AG10803 (cell line): ENCODE measurements around the gene CIITA.
"Not testable (repeated sequence)": the region's sequence is repeated elsewhere in the genome, so short reads cannot be mapped to it uniquely, and the experiment has no call there.

Source experiments
- DNase-seq: peaks from one replicate; pipeline ENCODE4 v3.0.0; 2010; ENCODE audit warnings: low read depth
- H3K4me3 ChIP-seq: 2 replicates; pipeline ENCODE4 v1.5.1; 2011; ENCODE audit warnings: mild to moderate bottlenecking, low read length, control low read depth
- TF ChIP-seq, protein P1 (sequence below): conservative IDR thresholded peaks from 2 replicates; pipeline ENCODE4 v1.5.1; 2011; ENCODE audit warnings: mild to moderate bottlenecking, low read length, control low read depth, inconsistent platforms

Gene CIITA, protein sequence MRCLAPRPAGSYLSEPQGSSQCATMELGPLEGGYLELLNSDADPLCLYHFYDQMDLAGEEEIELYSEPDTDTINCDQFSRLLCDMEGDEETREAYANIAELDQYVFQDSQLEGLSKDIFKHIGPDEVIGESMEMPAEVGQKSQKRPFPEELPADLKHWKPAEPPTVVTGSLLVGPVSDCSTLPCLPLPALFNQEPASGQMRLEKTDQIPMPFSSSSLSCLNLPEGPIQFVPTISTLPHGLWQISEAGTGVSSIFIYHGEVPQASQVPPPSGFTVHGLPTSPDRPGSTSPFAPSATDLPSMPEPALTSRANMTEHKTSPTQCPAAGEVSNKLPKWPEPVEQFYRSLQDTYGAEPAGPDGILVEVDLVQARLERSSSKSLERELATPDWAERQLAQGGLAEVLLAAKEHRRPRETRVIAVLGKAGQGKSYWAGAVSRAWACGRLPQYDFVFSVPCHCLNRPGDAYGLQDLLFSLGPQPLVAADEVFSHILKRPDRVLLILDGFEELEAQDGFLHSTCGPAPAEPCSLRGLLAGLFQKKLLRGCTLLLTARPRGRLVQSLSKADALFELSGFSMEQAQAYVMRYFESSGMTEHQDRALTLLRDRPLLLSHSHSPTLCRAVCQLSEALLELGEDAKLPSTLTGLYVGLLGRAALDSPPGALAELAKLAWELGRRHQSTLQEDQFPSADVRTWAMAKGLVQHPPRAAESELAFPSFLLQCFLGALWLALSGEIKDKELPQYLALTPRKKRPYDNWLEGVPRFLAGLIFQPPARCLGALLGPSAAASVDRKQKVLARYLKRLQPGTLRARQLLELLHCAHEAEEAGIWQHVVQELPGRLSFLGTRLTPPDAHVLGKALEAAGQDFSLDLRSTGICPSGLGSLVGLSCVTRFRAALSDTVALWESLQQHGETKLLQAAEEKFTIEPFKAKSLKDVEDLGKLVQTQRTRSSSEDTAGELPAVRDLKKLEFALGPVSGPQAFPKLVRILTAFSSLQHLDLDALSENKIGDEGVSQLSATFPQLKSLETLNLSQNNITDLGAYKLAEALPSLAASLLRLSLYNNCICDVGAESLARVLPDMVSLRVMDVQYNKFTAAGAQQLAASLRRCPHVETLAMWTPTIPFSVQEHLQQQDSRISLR

DNA sequence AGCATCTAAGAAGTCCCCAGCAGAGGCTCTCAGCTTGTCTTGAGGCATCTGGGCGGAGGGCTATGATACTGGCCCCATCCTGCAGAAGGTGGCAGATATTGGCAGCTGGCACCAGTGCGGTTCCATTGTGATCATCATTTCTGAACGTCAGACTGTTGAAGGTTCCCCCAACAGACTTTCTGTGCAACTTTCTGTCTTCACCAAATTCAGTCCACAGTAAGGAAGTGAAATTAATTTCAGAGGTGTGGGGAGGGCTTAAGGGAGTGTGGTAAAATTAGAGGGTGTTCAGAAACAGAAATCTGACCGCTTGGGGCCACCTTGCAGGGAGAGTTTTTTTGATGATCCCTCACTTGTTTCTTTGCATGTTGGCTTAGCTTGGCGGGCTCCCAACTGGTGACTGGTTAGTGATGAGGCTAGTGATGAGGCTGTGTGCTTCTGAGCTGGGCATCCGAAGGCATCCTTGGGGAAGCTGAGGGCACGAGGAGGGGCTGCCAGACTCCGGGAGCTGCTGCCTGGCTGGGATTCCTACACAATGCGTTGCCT is at the start of gene CIITA:
Gene CIITA (plus strand): TSS at position 404 of the 543 bp plus-strand sequence. CDS start 129 bp downstream, at position 533.
- TF ChIP-seq, protein P1, sequence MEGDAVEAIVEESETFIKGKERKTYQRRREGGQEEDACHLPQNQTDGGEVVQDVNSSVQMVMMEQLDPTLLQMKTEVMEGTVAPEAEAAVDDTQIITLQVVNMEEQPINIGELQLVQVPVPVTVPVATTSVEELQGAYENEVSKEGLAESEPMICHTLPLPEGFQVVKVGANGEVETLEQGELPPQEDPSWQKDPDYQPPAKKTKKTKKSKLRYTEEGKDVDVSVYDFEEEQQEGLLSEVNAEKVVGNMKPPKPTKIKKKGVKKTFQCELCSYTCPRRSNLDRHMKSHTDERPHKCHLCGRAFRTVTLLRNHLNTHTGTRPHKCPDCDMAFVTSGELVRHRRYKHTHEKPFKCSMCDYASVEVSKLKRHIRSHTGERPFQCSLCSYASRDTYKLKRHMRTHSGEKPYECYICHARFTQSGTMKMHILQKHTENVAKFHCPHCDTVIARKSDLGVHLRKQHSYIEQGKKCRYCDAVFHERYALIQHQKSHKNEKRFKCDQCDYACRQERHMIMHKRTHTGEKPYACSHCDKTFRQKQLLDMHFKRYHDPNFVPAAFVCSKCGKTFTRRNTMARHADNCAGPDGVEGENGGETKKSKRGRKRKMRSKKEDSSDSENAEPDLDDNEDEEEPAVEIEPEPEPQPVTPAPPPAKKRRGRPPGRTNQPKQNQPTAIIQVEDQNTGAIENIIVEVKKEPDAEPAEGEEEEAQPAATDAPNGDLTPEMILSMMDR, result no peak
- peak; percentile 84 for DNase-seq
- no peak within 1 kb of the TSS for H3K4me3 ChIP-seq

DNA sequence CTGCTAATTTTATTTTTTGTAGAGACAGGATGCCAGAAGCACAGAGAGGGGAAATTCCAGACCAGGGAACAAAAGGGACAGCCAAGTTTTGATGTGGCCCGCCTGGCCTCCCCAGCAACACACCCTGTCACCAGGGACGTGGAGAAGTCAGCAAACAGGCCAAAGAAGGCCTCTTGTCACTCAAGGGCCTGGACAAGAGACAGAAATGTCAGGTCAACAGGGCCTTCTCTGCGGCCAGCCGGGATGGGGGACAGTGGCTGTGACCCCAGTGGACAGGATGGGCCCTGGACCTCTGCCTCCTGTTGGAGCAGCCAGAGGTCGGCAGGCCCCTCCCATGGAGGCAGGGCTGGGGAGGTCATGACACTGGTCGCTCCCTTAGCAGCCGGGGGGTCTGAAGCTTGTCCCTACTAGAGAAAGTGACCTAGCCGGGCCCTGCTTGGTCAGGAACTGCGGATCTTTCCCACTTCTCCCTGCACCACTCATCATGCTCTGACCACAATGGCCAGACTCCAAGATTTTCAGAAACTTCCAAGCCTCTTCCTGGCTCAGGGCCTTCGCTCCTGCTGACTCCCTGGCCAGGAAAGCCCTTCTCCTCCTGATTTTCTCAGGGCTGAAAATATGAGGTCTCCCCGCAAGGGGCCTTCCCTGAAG is 49.2 kb upstream of the CIITA start:
- peak; percentile 91 for DNase-seq
- TF ChIP-seq, protein P1, result no peak
- H3K4me3 ChIP-seq, result no peak overlapping the region

DNA sequence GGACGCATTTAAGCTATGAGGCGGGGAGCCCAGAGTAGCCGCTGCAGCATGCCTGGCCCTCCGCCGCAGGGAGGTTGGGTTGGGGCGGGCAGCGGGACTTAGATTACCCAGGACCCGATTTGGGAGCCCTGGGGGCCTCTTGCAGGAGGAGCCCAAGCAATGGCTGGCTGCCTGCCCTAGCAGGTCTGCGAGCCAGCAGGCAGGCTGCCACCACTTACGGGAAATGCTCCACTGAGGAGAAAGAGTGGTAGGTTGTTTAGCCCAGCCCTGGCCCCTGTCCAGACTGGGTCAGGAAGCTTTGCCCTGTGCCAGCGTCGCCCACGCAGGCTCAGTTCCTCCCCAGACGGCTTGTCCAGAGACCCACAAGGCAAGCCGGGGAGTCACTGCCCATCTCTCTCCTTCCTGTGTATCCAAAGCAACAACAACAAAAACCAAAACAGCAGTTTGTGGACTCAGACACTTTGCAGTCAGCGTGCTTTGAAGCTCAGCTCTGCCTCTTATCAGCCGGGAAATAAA is 48.1 kb upstream of the CIITA start:
- TF ChIP-seq, protein P1, result no peak
- DNase-seq, result peak; percentile 89
- peak overlapping the region; percentile 26 for H3K4me3 ChIP-seq

DNA sequence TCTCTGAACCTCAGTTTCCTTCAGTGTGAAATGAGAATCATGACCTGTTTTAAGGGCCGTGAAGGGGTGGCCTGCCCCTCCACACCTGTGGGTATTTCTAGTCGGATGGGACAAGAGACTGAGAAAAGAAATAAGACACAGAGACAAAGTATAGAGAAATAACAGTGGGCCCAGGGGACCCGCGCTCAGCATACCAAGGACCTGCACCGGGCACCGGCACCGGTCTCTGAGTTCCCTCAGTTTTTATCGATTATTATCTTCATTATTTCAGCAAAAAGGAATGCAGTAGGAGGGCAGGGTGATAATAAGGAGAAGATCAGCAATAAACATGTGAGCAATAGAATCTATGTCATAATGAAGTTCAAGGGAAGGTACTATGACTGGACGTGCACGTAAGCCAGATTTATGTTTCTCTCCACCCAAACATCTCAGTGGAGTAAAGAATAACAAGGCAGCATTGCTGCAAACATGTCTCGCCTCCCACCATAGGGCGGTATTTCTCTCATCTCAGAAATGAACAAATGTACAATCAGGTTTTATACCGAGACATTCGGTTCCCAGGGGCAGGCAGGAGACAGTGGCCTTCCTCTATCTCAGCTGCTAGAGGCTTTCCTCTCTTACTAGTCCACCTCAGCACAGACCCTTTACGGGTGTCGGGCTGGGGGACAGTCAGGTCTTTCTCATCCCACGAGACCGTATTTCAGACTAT is 47.5 kb upstream of the CIITA start:
- H3K4me3 ChIP-seq, DNase-seq: not testable (repeated sequence)

DNA sequence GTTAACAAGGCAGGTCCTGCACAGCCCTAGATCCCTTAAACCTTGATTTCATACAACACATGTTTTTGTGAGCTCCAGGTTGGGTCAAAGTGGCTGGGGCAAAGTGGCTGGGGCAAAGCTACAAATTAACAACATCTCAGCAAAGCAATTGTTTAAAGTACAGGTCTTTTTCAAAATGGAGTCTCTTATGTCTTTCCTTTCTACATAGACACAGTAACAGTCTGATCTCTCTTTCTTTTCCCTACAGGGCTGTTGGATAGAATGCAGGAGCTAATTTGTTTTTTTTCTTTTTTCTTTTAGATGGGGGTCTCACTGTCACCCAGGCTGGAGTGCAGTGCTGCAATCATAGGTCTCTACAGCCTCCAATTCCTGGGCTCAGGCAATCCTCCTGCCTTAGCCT is 46.8 kb upstream of the CIITA start:
- H3K4me3 ChIP-seq, DNase-seq: not testable (repeated sequence)

DNA sequence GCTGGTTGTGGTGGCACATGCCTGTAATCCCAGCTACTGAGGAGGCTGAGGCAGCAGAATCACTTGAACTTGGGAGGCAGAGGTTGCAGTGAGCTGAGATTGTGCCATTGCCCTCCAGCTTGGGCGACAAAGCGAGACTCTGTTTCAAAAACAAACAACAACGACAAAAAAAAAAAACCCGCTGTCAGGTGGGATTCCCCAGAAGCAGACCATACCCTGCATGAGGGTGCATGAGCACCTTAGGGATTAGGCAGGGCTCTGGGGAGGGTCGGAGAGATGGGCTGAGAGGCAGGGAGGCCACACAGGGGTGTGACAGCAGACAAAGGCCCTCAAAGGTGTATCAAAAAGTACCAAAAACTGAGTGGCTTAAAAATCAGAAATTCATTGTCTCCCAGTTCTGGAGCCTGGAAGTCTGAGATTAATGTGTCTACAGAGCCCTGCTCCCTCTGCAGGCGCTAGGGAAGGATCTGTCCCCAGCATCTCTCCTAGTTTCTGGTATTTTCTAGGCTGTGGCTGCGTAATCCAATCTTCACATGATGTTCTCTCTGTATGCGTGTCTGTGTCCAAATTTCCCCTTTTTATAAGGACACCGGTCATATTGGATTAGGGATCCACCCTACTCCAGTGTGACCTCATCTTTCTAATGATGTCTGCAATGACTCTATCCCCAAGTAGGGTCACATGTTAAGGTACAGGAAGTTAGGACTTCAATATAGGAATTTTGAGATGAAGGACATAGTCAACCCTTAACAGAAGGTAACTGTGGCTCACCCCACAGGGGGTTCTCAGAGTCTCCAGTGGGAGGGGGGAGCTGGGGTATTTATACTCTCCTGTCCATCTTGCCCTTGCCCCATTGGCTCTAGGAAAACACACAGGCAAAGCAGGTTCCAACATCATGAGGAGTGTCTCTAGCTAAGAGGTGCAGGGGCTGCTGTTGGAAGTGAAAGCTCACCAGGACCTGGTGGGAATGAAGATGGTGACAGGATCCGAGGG is 44.8 kb upstream of the CIITA start:
- TF ChIP-seq, protein P1, result no peak
- no peak for DNase-seq

More for the DNA sequence above, 44.8 kb upstream of the CIITA start:
- no peak overlapping the region for H3K4me3 ChIP-seq
